RKO (cell line): ENCODE results near the gene OR2B6.

ENCODE experiments used
- DNase-seq: peaks from one replicate; pipeline ENCODE4 v3.0.0-alpha.2; 2016; ENCODE audit warnings: low spot score

Gene OR2B6

GRCh38 chr6:28000351-28001045 is 43.5 kb downstream of the OR2B6 start:
- DNase-seq, result no peak

GRCh38 chr6:28001351-28001750 is 44.3 kb downstream of the OR2B6 start:
- DNase-seq, result no peak

GRCh38 chr6:28001751-28002150 is 44.7 kb downstream of the OR2B6 start:
- DNase-seq, result no peak

GRCh38 chr6:28002161-28002560 is 45.1 kb downstream of the OR2B6 start:
- no peak for DNase-seq

- DNase-seq, result no peak
Observed at GRCh38 chr6:28003059-28003458, 46.0 kb downstream of the OR2B6 start.

- DNase-seq, result no peak
Observed at GRCh38 chr6:28003661-28004060, 46.6 kb downstream of the OR2B6 start.

GRCh38 chr6:28004350-28005151 is 47.5 kb downstream of the OR2B6 start:
- DNase-seq, result no peak

GRCh38 chr6:28005152-28005890 is 48.3 kb downstream of the OR2B6 start:
- no peak for DNase-seq

GRCh38 chr6:28005975-28006374 is 48.9 kb downstream of the OR2B6 start:
- DNase-seq, result no peak
